Sigmoid colon (tissue), 3 donors: ENCODE measurements around the gene GABRR2.

Source experiments
- CTCF ChIP-seq, 4 experiments: fragments of 450-650 bp in 3 of 4; fragments of 200-600 bp in 1 of 4; IDR thresholded peaks; one replicate each; pipeline ENCODE4 v1.5.1; 2016 to 2019; ENCODE audit warnings: antibody characterized with exemption in 4 of 4, mild to moderate bottlenecking in 3 of 4, moderate library complexity in 2 of 4
- POLR2A ChIP-seq, 2 donors: fragments of 450-650 bp; IDR thresholded peaks; one replicate each; pipeline ENCODE4 v1.6.1; 2016; ENCODE audit warnings: antibody characterized with exemption in 2 of 2, mild to moderate bottlenecking in 2 of 2, moderate library complexity in 2 of 2

DNA sequence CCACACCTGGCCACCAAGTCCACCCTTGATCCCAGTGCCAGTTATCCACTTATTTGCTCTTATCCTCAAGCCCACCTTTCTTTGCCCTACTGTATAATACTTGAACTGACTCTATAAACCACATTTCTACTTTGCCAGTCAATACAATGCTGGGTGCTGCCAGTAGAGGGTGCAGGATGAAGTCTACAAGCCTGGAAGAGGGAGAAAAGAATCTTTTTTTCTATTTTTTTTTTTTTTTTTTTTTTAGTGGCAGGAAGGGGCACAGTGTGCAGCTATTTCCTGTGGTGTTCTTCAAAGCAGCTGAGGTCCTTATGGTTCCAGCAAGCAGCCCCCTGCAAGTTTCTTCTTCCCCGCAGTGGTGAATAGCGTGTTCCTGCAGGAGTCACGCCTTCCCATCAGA lies 75.8 kb downstream of the GABRR2 start:
- TF ChIP-seq CTCF (IDR thresholded peaks at IDR 0.05) (no peak), POLR2A (IDR thresholded peaks at IDR 0.05) (no peak)
